ENCODE data around the gene MDN1.
A peak's percentile ranks its signal among the peaks of the same experiment; 100 is the strongest.
"Not testable (repeated sequence)": the region's sequence is repeated elsewhere in the genome, so short reads cannot be mapped to it uniquely, and the experiment has no call there.

MDN1 gene

DNA sequence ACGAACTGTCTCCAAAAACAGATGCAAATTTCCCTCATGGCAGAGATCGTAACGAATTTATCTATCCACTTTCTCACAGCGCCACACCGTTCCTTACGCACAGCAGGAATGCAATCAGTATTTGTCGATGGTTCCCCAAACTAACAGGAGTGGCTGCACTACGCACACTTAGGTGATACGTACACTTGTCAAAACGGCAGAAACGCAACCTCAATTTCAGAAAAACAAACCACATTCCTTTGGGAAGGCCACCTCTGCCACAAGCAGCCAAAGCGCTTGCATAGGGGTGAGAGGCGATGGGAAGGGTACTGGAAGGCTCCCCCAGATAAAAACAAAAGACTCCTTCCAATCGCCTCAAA is 638 bp downstream of the MDN1 start:
- peak; percentile 6 for ATAC-seq

DNA sequence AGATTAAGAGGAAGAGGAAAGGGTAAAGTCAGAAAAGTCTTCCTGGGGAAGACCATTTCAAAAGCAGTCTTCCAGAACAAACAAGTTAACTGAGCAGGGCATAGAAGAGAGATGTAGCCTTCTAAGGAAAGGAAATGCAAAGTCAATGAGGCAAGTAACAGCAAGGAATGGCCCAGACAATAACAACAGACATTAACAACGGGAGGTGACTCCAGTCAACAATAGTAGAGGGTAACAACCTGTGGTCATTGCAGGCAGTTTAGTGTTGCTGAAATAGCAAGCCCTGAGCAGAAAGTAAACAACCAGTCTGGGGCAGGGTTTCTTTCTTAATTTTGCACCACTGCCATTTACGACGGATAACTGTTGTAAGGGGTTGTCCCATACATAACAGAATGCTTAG is 2.1 kb downstream of the MDN1 start:
- ATAC-seq: no peak

DNA sequence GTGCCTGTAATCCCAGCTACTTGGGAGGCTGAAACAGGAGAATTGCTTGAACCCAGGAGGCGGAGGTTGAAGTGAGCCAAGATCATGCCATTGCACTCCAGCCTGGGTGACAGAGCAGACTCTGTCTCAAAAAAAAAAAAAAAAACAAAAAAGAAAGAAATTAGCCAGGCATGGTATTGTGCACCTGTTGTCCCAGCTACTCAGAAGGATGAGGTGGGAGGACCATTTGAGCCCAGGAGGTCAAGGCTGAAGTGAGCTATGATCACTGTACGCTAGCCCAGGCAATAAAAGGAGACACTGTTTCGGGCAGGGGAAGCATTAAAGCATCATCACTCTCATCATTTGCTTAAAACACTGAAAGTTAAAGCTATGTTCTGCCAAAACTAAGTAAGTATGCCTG is 6.2 kb downstream of the MDN1 start:
- not testable (repeated sequence) for ATAC-seq

DNA sequence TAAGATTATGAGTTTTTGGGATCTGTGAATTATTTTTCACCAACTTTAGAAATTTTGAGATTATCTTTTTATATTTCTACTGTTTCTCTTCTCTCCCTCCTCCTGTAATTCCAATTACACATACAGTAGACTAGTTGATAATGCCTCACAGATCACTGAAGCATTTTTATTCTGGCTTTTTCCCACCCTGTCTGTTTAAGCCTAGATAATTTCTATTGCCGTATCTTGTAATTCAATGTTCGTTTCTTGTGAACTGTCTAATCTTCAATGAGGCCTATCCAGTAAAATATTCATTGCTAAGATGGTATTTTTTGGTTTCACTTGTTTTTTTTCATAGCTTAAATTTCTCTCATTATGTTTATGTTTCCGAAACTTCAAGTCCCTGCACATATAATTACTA is 12.0 kb downstream of the MDN1 start:
- no peak for ATAC-seq

DNA sequence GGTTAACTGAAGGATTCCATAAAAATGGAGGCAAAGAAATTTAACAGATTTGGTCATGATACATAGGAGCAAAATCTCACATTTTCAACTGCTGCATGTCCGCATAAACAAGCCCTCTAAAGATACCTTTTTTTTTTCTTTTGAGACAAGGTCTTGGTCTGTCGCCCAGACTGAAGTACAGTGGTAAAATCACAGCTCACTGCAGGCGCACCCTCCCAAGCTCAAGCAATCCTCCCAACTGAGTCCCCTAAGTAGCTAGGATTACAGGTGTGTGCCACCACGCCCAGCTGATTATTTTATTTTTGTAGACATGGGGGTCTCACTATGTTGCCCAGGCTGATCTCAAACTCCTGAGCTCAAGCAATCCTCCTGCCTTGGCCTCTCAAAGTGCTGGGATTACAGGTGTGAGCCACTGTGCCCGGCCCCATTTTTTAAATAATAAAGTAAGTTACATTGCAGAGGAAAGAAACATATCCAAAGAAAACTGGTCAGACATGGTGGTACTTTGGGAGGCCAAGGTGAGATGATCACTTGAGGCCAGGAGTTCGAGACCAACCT is 13.7 kb downstream of the MDN1 start:
- ATAC-seq: no peak

DNA sequence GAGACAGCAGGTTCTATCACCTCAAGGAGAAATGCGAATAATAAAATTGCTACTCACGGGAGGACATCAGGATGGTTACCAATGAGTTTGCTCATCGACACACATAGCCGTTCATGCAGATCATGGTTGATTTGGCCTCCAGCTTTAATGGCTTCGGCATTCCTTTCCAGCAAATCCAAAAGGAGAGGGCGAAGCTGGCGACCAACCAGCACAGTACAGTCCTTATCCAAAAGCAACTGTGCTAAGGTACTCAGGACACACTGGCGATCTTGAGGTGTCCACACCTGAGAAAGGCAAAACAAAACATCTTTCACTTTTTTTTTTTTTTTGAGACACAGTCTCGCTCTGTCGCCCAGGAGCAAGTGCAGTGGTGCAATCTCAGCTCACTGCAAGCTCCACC is 16.3 kb downstream of the MDN1 start:
- no peak for ATAC-seq

DNA sequence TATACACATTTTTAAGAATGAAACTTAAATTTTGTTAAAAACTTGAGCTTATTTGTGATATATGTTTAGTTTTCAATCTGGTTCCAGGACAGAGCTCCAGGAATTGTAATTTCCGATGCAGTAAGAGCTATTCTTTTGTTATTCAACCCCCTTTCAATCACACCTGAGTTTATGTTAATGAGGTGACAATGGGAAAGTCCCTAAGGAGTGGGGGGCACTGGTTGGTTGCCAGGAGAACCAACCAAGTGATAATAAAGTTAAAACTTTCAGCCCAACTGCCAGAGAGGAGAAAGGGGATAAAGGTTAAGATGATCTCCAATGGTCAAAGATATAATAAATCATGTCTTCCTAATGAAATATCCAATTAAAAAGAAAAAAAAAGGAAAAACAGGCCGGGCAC is 19.8 kb downstream of the MDN1 start:
- ATAC-seq: no peak

DNA sequence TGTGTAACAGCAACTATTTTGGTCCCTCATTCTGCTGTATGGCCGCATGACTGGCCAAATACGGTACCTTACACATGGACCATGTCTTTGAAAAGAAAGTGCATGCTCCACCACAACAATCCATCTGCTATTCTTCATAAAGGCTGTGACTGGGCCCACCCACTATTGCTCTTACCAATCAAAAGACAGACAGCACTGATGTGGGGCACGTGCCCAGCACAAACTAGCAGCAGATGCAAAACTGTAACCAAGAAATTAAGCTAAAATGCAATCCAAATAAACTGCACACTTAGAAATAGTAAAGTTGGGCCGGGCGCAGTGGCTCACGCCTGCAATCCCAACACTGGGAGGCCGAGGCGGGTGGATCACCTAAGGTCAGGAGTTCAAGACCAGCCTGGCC is 20.5 kb downstream of the MDN1 start:
- no peak for ATAC-seq

DNA sequence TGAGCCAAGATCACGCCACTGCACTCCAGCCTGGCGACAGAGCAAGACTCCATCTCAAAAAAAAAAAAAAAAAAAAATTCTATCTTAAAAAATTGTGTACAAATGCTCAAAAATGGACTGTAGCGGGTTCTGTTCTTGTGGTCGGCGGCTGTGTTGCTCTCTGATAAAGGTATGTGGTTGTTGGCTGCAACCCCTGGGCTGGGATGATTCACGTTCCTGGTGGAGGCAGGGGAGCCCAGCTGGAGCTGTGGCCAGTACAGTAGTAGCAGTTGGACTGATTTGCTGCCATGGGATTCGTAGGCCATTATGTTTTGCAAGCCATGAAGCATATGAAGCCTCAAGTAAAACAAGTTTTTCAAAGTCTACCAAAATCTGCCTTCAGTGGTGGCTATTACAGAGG is 22.3 kb downstream of the MDN1 start:
- ATAC-seq: no peak

DNA sequence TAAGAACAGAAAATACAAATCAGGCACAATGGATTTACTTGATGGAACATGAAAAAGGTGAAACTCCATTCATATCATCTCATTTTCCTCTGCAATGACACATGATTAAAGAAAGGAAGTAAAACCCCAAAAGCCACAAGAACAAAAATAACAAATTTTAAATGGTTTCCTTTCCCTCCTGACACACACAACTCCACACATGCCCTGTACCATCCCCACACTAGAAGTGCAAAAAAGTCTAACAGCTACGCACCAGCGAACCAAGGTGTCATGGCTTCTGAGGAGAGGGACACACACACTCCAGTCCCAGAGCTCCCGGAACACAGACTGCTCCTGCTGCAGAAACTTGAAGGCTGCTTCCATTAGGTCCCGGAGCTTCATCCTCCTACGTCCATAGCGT is 25.3 kb downstream of the MDN1 start:
- ATAC-seq: peak; percentile 60 to 65

DNA sequence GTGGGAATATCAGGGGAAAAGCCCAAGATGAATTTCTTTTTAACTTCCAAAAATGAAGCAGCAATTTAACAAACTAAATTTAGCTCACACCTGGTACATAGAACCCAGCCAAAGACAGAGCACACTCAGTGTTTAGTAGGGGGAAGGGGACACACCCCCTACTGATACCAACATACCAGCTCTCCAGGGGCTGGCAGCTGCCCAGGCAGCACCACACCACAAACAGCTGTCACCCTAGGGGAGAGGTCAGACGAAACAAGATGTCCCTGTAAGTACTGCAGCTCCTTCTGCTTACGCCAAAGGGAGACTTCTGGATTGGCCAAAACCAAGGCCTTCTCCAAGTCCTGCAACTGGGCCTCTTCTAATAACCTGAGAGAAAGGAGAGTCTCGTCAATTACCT is 26.0 kb downstream of the MDN1 start:
- no peak for ATAC-seq

DNA sequence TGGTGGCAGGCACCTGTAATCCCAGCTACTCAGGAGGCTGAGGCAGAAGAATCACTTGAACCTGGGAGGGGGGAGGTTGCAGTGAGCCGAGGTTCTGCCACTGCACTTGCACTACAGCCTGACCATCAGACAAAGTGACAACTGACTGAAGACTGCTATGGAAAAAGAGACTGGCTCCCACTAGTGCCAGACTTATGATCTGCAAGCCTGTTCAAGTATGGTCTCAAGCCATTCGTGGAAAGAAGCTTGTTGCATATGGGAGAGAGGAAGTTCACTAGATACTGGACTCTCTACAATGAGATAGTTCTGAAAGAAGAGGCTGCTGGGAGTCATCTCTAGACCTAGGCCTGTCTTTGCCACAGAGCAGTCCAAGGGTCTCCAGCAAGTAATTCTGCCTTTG is 26.7 kb downstream of the MDN1 start:
- peak in 1 of 2 donors; percentile 59 for ATAC-seq

DNA sequence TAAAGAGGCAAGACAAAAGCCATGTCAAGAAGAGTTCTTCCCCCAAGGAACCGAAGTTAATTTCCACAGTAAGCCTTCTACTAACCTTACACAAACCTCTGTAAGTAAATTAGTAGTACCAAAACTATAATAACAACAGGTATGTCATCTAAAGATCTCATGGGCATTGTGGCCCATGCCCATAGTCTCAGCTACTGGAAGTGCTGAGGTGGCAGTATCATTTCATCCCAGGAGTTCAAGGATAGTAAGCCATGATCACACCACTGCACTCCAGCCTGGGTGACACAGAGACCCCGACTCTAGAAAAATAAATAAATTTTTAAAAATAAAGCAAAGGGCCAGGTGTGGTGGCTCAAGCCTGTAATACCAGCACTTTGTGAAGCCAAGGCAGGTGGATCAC is 29.2 kb downstream of the MDN1 start:
- ATAC-seq: no peak

DNA sequence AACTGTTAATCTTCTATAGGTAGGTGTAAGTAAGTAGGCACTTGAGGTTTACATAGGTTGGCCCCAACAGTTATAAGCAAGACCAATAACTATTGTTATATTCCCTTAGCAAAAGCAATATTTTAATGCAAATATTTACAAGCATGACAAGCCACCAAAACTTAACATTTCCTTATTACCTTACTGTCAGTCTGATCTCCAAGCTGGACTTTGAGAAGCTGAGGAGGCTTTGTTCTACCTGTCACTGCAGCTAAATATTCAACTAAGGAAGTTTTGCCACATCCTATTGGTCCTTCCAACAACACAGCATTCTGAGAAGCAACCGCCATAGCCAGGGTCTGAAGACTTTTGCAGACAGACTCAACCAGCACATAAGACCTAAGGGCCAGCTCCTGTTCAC is 29.6 kb downstream of the MDN1 start:
- ATAC-seq: no peak

DNA sequence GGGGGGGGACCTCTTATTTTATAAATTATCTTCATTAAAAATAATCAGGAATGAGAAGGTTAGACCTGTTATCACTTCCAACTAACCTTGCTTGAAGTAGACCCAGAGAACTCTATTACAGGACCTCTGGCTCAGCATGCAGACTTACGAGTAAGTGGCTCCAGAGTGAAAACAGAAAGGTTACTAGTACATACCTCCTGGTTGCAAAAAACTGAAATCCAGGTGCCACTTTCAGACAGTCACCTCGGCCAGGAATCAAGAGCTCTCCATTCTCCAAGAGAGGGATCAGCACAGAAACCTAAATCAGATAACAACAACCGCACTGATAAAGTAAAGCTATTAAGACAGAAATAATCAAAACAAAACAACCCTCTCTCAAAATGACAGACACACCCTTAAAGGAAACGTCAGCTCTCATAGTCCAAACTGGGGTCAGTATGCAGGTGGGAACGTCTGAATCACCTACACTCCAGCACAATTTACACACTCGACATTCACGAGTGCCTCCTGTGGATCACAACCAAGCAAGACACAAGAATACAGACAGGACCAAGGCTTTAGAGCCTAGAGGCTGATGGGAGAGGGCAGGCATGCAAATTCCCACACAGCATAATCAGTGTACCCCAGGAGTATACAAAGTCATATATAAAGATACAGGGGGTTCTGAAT is 31.8 kb downstream of the MDN1 start:
- ATAC-seq: no peak

DNA sequence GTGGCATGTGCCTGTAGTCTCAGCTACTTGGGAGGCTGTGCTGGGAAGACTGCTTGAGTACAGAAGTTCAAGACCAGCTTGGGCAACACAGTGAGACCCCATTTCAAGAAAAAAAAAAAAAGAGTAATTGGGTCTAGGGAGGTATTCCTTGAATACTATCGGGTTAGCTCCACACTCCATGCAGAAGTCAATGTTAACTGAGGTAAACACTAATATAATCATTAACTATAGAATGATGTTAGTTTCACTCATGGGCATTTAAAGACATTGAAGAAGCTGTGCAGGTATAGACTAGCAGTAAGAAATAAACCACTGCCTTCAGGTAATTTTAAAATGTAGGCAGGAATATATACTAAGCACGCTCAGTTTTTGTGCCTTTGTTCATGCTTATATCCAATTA is 32.6 kb downstream of the MDN1 start:
- ATAC-seq: no peak

DNA sequence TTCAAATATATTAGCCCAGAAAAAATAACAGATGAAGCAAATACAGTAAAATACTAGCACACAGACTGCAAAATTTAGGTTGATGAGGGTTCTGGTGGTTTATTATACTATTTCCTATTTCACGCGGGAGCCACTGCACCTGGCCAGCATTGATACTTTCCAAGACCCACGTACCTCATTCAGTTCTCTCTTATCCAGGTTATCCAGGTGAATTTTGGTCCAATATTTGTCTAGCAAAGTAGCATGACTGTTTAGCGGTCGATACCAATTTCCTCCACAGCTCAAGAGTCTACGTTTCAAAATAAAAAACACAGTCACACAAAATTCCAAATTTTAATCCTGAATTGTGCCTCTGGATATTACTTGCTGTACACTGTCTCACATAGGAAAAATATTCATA is 34.8 kb downstream of the MDN1 start:
- ATAC-seq: no peak

DNA sequence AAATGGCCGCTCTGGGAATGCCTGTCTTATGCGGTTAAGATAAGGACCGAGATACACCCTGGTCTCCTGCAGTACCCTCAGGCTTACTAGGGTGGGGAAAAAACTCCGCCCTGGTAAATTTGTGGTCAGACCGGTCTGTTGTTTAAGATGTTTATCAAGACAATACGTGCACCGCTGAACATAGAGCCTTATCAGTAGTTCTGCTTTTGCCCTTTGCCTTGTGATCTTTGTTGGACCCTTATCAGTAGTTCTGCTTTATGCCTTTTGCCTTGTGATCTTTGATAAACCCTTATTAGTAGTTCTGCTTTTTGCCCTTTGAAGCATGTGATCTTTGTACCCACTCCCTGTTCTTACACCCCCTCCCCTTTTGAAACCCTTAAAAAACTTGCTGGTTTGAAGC is 36.3 kb downstream of the MDN1 start:
- not testable (repeated sequence) for ATAC-seq

DNA sequence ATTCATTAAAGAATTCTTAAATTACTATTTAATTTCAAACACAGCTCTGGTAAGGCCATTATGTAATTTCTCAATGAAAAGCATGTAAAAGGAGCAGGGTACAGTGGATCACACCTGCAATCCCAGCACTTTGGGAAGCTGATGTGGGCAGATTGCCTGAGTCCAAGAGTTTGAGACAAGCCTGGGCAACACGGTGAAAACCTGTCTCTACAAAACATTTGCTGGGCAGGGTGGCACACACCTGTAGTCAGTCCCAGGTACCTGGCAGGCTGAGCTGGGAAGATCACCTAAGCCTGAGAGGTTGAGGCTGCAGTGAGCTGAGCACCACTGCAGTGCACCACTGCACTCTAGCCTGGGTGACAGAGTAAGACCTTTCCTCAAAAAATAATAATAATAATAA is 37.4 kb downstream of the MDN1 start:
- no peak for ATAC-seq

DNA sequence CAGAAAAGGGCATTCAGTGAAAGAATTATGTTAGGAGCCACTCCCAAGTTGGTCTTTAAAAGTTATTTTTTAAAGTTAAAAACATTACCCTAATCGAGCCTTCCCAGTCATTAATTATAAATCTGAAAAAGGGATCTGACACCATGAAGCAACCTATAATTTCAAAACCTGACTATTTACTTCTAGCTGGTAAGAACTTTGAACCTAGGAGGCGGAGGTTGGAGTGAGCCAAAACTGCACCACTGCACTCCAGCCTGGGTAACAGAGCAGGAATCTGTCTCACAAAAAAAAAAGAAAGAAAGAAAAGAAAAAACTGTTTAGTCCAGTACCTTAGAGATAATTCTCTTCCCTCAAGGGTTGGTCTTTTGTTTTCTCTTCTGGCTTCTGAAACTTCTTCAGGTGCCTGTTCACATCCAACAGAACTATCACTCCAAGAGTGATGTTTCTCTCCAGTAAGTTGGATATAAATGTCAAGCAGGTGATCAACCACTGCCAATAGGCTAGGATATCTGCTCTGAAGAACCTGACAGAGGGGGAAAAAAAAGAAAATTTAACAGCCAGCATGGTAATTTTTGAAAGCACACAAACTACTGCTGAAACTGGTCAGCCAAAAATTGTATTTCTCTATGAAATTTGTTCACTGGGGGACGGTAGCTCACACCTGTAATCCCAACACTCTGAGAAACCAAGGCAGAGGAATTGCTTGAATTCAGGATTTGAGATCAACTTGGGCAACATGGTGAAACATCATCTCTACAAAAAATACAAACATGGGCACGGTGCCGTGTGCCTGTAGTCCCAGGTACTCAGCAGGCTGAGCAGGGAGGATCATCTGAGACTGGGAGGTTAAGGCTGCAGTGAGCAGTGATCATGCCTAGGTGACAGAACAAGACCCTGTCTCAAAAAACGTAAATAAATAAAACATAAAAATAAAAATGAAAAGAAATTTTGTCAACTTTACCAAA is 38.2 kb downstream of the MDN1 start:
- ATAC-seq: no peak

DNA sequence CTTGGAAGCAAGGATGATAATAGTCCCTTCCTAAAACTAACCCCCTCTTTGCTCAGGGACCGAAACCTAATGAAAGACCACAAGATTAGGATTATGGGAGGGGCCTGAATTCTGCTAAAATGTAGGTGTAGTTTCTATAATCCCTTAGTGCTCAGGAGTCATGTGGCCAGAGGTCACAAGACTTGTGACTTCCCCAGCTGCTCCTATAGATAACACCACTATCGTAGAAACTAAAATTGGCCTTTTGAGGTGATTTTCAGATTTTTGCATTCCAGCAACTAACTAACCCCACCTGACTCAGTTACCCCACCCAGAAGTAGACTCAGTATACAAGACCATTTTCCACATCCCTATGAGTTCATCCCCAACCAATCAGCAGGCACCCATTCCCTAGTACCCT is 42.1 kb downstream of the MDN1 start:
- no peak for ATAC-seq

DNA sequence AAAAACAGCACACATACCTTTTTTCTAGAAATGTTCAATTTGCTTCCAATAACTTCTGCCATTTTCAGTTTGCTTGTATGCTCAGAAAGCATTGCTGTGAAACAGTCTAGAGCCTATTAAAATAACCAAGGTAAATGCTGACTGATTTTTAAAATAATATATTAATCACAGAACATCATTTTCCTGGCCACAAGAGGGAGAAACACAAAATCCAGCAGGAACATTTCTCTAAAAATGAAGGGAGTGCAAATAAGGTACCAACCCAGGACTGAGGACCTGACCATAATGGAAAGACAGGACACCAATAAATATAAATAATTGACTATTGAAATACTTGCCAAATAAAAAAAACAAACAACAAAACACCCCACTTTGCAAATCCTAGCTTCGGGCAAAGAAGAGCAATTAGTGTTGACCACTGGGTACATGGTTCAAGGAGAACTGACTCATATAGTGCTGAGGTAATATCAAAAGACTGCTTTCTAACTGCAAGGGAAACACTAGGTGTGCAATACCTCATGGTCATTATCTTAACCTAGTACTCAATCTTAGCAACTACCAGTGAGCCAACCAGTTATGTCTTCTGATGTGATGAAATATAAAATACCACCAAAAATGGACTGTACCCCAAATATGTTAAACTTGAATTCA is 42.9 kb downstream of the MDN1 start:
- ATAC-seq: no peak

DNA sequence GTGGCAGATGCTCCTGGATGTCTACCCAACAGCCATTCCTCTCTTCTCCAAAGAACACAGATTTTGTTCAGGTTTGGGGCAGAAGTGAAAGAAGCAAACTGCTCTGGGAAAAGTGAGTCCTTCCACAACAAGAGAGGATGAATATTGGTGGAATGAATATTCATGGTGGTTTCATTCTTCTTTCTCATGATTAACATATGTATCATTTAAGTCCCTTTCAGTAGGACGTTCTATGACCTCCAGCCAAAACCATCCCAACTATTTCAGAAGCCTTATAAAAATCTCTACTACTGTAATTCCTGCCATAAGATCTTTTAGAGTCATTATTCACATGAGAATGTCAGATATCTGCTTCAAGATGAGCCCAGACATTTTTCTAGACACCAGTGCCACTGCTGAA is 44.4 kb downstream of the MDN1 start:
- ATAC-seq: no peak

DNA sequence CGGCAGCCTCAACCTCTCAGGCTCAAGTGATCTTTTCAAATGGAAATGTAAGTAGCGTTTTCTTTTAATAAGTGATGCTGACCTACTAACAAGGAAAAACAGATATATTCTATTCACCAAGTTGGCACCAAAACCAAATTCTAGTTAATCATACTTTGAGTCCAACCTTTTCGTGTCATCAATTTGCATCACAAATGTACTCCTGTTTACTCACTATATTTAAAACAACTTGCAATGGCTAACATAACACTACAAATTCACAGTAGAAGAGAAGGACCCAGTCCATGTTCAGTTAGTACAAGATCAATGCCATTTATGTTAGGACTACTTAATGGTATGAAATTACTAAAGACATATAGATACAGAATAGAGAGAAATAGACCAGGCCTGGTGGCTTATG is 50.0 kb downstream of the MDN1 start:
- no peak for ATAC-seq
